Activated naive CD4-positive, alpha-beta T cell treated with anti-CD3 and anti-CD28 coated beads, Interleukin-2, amount 10 ng/mL, durations not matched to agents 7 days and 5 days (primary cell): ENCODE data around the gene ADGRL3.
"Not testable (repeated sequence)": the region's sequence is repeated elsewhere in the genome, so short reads cannot be mapped to it uniquely, and the experiment has no call there.

Experiments
- CTCF ChIA-PET: fragments of 350-600 bp; sonication (Branson Sonifier 250); formaldehyde crosslinking; loops from one replicate; lab custom pipeline; 2021; ENCODE audit warnings: antibody characterized with exemption; lab: Charles Lee
- DNase-seq: peaks from one replicate; pipeline ENCODE4 v3.0.0-alpha.2; 2020
- H3K27ac Mint-ChIP-seq: one replicate; pipeline ENCODE4 v1.8.0; 2021; ENCODE audit warnings: mild to moderate bottlenecking, moderate library complexity, mixed read lengths
- H3K27me3 Mint-ChIP-seq: one replicate; pipeline ENCODE4 v1.8.0; 2021; ENCODE audit warnings: mild to moderate bottlenecking, mixed read lengths
- H3K36me3 Mint-ChIP-seq: one replicate; pipeline ENCODE4 v1.8.0; 2021; ENCODE audit warnings: mixed read lengths
- H3K4me1 Mint-ChIP-seq: one replicate; pipeline ENCODE4 v1.8.0; 2021; ENCODE audit warnings: mixed read lengths
- H3K4me3 Mint-ChIP-seq: one replicate; pipeline ENCODE4 v1.8.0; 2021; ENCODE audit warnings: mild to moderate bottlenecking, moderate library complexity, mixed read lengths
- H3K9me3 Mint-ChIP-seq: one replicate; pipeline ENCODE4 v1.8.0; 2021; ENCODE audit warnings: mixed read lengths

ADGRL3 gene

GRCh38 chr4:61200916-61201526 lies 895 bp downstream of the ADGRL3 start:
- peaks cover 50% of the 10 kb centered on the region for H3K27me3 Mint-ChIP-seq
- DNase-seq = no peak
- H3K27ac Mint-ChIP-seq = no peak overlapping the region
- H3K4me3 Mint-ChIP-seq = no peak overlapping the region
- H3K36me3 Mint-ChIP-seq = peaks cover 5% of the 10 kb centered on the region
- CTCF ChIA-PET = no interaction called here
- peaks cover 5% of the 10 kb centered on the region for H3K4me1 Mint-ChIP-seq
- no peaks in the 10 kb centered on the region for H3K9me3 Mint-ChIP-seq

GRCh38 chr4:61201561-61201960 lies 1.4 kb downstream of the ADGRL3 start:
- H3K27ac Mint-ChIP-seq = no peak overlapping the region
- H3K36me3 Mint-ChIP-seq = peaks cover 5% of the 10 kb centered on the region
- H3K4me3 Mint-ChIP-seq = peak overlapping the region; percentile 47
- DNase-seq = no peak
- CTCF ChIA-PET = no interaction called here
- peaks cover 50% of the 10 kb centered on the region for H3K27me3 Mint-ChIP-seq
- H3K4me1 Mint-ChIP-seq = peaks cover 5% of the 10 kb centered on the region
- no peaks in the 10 kb centered on the region for H3K9me3 Mint-ChIP-seq

DNA sequence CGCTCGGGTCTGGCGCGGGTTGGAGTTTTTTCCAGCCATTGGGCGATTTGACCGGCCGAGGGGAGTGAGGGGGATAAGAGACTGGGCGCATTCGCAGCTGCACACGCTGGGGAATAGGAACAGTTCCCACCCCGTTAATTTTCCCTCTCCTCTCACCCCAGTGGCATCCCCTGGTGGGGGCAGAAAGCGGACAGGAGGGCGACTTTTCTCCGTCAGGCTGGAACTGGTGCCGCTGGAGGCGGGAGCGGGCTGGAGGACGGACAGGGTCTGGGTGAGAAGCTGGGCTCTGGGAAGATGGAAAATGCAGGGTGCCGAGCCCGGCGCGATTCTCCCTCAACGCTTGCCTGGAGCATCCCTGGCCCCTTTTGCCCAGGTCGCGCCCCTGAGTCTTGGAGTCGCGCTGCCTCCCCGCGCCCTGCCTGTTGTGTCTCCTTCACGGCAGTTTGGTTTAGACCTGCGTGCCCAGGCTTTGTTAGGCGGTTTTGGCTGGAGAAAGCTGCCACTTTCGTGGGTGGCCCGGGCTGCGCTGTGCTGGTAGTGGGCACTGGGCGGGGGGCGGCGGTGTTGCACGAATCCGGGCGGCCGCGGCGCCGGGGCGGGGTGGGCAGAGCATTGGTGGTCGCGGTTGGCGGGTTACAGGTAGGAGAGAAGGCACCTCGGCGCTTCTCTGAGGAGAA lies 2.0 kb downstream of the ADGRL3 start:
- H3K4me3 Mint-ChIP-seq = no peak overlapping the region
- H3K27ac Mint-ChIP-seq = no peak overlapping the region
- DNase-seq = no peak
- CTCF ChIA-PET = no interaction called here
- H3K9me3 Mint-ChIP-seq = no peaks in the 10 kb centered on the region
- peaks cover 5% of the 10 kb centered on the region for H3K36me3 Mint-ChIP-seq
- H3K4me1 Mint-ChIP-seq = peaks cover 5% of the 10 kb centered on the region
- peaks cover 50% of the 10 kb centered on the region for H3K27me3 Mint-ChIP-seq

GRCh38 chr4:61202638-61203435 lies 2.7 kb downstream of the ADGRL3 start:
- CTCF ChIA-PET = no interaction called here
- peaks cover 5% of the 10 kb centered on the region for H3K4me1 Mint-ChIP-seq
- H3K4me3 Mint-ChIP-seq = no peak overlapping the region
- no peaks in the 10 kb centered on the region for H3K9me3 Mint-ChIP-seq
- peaks cover 5% of the 10 kb centered on the region for H3K36me3 Mint-ChIP-seq
- H3K27ac Mint-ChIP-seq = no peak overlapping the region
- H3K27me3 Mint-ChIP-seq = peaks cover 50% of the 10 kb centered on the region
- no peak for DNase-seq

DNA sequence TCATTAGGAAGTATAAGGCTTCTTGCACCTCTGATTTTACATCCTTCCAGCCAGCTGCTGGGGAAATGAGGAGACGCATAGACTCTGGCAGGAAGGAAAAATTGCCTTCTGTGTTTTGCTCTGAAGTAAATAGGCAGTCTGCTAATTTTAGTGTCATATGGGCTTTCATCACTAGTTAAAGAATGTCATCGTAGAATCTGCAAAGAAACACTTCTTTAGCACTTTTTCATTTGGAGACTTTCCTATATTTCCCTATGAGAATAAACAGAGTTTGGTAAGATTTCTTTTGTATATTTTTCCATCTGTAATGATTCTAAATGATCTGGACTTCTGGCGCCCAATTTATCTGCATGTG lies 3.3 kb downstream of the ADGRL3 start:
- H3K4me1 Mint-ChIP-seq = peaks cover 5% of the 10 kb centered on the region
- no peaks in the 10 kb centered on the region for H3K9me3 Mint-ChIP-seq
- no peak overlapping the region for H3K4me3 Mint-ChIP-seq
- no peak overlapping the region for H3K27ac Mint-ChIP-seq
- no peak for DNase-seq
- CTCF ChIA-PET = no interaction called here
- peaks cover 5% of the 10 kb centered on the region for H3K36me3 Mint-ChIP-seq
- peaks cover 50% of the 10 kb centered on the region for H3K27me3 Mint-ChIP-seq

GRCh38 chr4:61204353-61205060 lies 4.4 kb downstream of the ADGRL3 start:
- Mint-ChIP-seq H3K4me3 (no peak overlapping the region), H3K27ac (no peak overlapping the region), H3K27me3 (peaks cover 42% of the 10 kb centered on the region), H3K4me1 (peaks cover 4% of the 10 kb centered on the region), H3K9me3 (no peaks in the 10 kb centered on the region), H3K36me3 (peaks cover 5% of the 10 kb centered on the region)
- DNase-seq = no peak
- CTCF ChIA-PET = no interaction called here

DNA sequence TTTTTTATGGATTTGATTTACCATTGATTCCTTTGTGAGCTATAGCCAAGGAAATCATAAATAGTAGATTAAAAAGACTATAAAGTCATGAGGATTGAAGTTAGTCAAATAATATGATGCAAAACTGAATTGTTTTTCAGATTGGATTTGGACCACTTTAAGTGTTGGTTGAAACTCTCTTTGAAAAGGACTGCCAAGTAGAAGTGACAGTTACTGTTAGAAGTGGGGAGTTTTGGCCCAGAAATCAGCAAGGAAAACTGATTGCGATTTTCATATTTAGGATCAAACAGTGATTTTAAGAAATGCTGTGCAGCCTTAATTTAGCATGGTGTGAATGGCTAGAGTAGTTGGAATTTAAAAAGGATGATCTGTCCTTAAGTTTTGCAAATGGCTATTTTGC lies 4.9 kb downstream of the ADGRL3 start:
- peaks cover 37% of the 10 kb centered on the region for H3K27me3 Mint-ChIP-seq
- H3K9me3 Mint-ChIP-seq = no peaks in the 10 kb centered on the region
- H3K4me3 Mint-ChIP-seq = no peak overlapping the region
- no peak for DNase-seq
- peaks cover 3% of the 10 kb centered on the region for H3K36me3 Mint-ChIP-seq
- H3K27ac Mint-ChIP-seq = no peak overlapping the region
- CTCF ChIA-PET = no interaction called here
- peaks cover 2% of the 10 kb centered on the region for H3K4me1 Mint-ChIP-seq

DNA sequence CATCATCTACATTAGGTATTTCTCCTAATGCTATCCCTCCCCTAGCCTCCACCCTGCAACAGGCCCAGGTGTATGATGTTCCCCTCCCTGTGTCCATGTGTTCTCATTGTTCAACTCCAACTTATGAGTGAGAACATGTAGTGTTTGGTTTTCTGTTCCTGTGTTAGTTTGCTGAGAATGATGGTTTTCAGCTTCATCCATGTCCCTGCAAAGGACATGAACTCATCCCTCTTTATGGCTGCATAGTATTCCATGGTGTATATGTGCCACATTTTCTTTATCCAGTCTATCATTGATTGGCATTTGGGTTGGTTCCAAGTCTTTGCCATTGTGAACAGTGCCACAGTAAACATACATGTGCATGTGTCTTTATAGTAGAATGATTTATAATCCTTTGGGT lies 7.0 kb downstream of the ADGRL3 start:
- H3K9me3 Mint-ChIP-seq, H3K36me3 Mint-ChIP-seq, CTCF ChIA-PET, DNase-seq, H3K4me3 Mint-ChIP-seq, H3K4me1 Mint-ChIP-seq, H3K27ac Mint-ChIP-seq: not testable (repeated sequence)
- H3K27me3 Mint-ChIP-seq = peaks cover 16% of the 10 kb centered on the region

DNA sequence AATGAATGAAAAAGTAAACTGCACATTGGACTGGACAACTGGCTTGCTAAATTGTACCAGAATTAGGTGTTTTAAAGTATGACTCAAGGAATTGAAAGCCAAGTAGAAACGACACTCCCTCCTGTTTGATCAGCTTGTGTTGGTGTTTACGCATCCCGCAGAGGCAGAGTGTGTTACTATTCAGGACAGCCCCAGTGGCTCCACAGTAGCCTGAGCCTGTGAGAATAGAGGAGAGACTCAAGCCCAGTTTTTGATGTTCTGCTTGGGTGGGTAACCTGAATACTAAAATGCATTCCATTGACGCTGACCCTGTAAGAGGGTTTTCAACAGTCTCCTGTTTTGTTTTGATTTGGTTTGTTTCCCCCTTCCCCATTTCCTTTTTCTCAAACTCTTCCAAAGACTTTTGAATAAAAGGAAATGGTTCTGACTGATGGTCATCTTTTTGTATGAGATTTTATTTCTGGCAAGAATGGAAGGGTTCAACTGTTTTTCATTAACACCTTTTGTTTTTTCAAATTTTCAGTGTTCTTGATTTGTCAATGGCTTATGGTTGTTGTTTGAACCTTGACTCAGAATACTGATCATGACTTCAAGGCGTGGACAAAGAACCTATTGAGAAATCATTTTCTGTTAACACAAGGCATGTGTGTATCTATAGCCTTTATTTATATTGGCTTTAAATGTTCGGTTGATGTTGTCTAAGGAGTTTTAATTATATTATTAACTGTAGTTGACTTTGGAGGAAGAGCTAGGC lies 10.2 kb downstream of the ADGRL3 start:
- Mint-ChIP-seq H3K27ac (no peak overlapping the region), H3K27me3 (no peaks in the 10 kb centered on the region)

DNA sequence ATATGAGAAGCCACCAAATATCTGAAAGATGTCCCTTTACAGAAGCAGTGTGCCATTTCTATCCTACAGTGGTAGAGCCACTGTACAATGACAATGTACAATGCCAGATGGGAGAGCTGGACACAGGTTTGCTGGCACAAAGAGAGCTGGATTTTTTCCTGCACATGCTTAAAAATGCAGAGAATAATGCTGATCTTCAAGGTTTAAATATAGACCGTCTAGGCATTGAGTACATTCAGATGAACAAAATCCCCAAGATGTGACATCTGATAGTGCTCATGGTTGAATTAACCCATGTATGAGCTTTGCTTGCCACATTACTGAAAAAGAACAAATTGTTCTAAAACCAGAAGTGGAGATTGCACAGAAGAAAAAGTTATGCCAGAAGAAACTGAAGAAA lies 11.7 kb downstream of the ADGRL3 start:
- Mint-ChIP-seq H3K27me3 (no peaks in the 10 kb centered on the region), H3K4me3 (no peak overlapping the region), H3K36me3 (no peaks in the 10 kb centered on the region), H3K4me1 (no peaks in the 10 kb centered on the region), H3K27ac (no peak overlapping the region), H3K9me3 (no peaks in the 10 kb centered on the region)
- no peak for DNase-seq
- CTCF ChIA-PET = no interaction called here

More for the DNA sequence above, 10.2 kb downstream of the ADGRL3 start:
- Mint-ChIP-seq H3K4me3 (no peak overlapping the region), H3K36me3 (no peaks in the 10 kb centered on the region), H3K4me1 (no peaks in the 10 kb centered on the region), H3K9me3 (no peaks in the 10 kb centered on the region)
- CTCF ChIA-PET = no interaction called here
- no peak for DNase-seq

DNA sequence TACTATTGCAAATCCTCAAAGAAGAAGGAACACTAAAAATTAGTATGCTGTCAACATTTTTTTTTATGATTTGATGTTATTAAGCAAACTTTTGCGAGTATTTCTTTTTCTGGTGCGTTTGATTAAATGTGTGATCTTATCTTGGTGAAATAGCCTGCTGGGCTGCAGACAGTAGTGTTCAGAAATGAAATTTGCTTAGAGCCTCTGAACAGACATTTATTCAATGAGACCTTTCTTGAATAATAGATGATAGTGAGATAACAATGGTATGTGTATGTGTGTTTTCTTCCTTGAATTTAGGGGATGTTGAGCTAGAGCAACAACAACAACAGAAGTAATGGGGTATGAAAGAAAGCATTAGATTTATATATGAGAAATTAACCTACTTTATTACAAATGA lies 12.7 kb downstream of the ADGRL3 start:
- Mint-ChIP-seq H3K27ac (no peak overlapping the region), H3K4me3 (no peak overlapping the region), H3K36me3 (no peaks in the 10 kb centered on the region), H3K9me3 (peaks cover 2% of the 10 kb centered on the region), H3K27me3 (no peaks in the 10 kb centered on the region), H3K4me1 (no peaks in the 10 kb centered on the region)
- CTCF ChIA-PET = no interaction called here
- no peak for DNase-seq

DNA sequence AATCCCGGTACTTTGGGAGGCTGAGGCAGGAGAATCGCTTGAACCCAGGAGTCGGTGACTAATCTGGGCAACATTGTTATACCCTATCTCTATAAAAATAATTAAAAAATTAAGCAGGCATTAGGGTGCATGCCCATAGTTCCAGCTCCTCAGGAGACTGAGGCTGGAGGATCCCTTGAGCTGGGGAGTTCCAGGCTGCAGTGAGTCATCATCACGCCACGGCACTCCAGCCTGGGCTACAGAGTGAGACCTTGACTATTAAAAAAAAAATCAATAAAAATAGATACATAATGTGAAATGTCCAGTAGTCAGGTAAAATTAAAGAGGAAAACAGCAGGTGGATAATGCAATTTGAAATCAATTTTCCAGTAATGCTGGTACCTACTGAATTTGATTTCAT lies 14.6 kb downstream of the ADGRL3 start:
- no peaks in the 10 kb centered on the region for H3K36me3 Mint-ChIP-seq
- no peak for DNase-seq
- H3K9me3 Mint-ChIP-seq = peaks cover 2% of the 10 kb centered on the region

DNA sequence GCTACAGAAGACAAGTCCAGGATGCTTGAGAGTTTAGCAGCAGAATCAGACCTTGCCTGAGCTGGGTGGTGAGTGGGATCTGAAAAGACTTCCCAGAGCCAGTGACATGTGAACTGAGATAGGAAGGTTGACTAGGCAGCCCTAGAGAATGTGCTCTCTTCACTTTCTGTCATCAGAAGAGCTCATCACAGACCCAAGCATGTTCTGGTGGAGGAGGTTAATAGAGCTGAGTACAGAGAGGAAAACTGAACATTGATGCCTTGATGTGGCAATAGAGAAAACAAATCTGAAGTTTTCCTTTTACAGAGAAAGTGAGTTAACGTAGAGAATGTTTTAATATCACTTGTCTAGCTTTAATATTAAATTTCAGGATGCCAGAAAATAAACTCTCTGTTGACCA lies 17.1 kb downstream of the ADGRL3 start:
- no peak for DNase-seq
- Mint-ChIP-seq H3K27me3 (no peaks in the 10 kb centered on the region), H3K4me3 (no peak overlapping the region), H3K36me3 (no peaks in the 10 kb centered on the region), H3K9me3 (peaks cover 2% of the 10 kb centered on the region), H3K27ac (no peak overlapping the region), H3K4me1 (no peaks in the 10 kb centered on the region)
- CTCF ChIA-PET = no interaction called here

More for the DNA sequence above, 14.6 kb downstream of the ADGRL3 start:
- H3K27ac Mint-ChIP-seq = no peak overlapping the region
- no peak overlapping the region for H3K4me3 Mint-ChIP-seq
- no peaks in the 10 kb centered on the region for H3K27me3 Mint-ChIP-seq
- CTCF ChIA-PET = no interaction called here
- H3K4me1 Mint-ChIP-seq = no peaks in the 10 kb centered on the region

DNA sequence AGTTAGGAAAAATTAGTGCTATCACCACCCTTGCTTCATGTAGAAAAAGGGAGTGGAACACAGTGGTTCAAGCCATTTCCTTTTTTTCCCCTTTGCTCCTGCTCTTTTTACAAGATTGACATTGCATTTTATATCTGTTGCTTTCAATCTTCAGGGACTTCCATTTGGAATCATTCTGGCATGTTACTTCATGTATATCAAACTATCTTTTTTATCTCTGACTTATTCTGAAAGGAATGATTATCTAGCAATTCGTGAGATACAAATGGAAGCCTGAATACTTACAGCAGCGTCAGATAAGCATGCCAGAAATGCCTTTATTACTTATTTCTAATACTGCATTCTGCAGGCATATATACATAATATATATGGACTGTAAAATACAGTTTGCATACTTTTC lies 20.4 kb downstream of the ADGRL3 start:
- H3K27ac Mint-ChIP-seq = no peak overlapping the region
- no peak overlapping the region for H3K4me3 Mint-ChIP-seq
- CTCF ChIA-PET = no interaction called here
- H3K27me3 Mint-ChIP-seq = no peaks in the 10 kb centered on the region
- H3K36me3 Mint-ChIP-seq = no peaks in the 10 kb centered on the region
- no peaks in the 10 kb centered on the region for H3K4me1 Mint-ChIP-seq
- no peak for DNase-seq
- peaks cover 2% of the 10 kb centered on the region for H3K9me3 Mint-ChIP-seq
